ENCODE results near the gene ACTRT2. TPM values are rescaled to one million over a fixed set of nuclear protein-coding genes. Genes with fewer than 3 reads are reported as not detected.

The ACTRT2 gene
- total RNA-seq, 4 donors from 2014 or later: not detected

DNA sequence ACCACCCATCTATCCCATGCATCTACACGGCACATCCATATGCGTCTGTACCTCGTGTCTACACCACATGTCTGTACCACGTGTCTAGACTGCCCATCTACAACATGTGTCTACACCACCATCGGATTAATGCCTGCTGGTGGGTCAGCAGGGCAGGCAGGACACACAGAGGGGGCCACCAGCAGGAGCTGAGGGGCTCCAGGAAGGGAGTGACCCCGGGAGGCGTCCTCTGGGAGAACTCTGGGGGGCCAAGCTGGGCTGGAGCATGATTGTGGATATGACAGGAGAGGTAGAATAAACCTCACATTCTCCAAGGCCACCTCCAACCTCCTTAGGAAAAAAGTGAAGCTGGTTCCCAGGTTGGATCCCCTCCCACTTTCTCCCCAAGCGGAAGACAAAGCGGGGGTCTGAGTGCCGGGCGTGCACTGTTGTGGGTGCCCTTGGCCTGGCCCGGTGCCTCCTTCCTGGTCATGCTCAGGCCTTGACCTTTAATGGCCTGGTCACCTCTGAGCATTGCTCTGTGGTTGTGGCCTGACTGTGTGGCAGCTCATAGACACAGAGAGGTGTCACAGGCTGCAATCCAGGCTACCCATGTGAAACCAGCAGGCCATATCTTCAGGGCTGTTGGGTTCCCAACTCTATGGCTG lies 881 bp upstream of the ACTRT2 start:
- peaks cover 61% of the 10 kb centered on the region for H3K27me3 ChIP-seq
- WGBS, 2 donors (ENCODE audit: low coverage in 1 of 2): 80 to 92% methylated on average over 1 to 4 of the region's 12 CpGs
- no peaks in the 10 kb centered on the region for H3K36me3 ChIP-seq
- no peak overlapping the region for H3K27ac ChIP-seq
- H3K9me3 ChIP-seq: no peaks in the 10 kb centered on the region
- no peak overlapping the region for H3K4me3 ChIP-seq
- H3K4me1 ChIP-seq: no peaks in the 10 kb centered on the region
- no peak for ATAC-seq
- TF ChIP-seq POLR2AphosphoS5 (IDR thresholded peaks at IDR 0.05) (no peak), POLR2A (IDR thresholded peaks at IDR 0.05) (no peak), EP300 (IDR thresholded peaks at IDR 0.05) (no peak)
- TF ChIP-seq, protein P1, sequence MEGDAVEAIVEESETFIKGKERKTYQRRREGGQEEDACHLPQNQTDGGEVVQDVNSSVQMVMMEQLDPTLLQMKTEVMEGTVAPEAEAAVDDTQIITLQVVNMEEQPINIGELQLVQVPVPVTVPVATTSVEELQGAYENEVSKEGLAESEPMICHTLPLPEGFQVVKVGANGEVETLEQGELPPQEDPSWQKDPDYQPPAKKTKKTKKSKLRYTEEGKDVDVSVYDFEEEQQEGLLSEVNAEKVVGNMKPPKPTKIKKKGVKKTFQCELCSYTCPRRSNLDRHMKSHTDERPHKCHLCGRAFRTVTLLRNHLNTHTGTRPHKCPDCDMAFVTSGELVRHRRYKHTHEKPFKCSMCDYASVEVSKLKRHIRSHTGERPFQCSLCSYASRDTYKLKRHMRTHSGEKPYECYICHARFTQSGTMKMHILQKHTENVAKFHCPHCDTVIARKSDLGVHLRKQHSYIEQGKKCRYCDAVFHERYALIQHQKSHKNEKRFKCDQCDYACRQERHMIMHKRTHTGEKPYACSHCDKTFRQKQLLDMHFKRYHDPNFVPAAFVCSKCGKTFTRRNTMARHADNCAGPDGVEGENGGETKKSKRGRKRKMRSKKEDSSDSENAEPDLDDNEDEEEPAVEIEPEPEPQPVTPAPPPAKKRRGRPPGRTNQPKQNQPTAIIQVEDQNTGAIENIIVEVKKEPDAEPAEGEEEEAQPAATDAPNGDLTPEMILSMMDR (IDR thresholded peaks at IDR 0.05): no peak

DNA sequence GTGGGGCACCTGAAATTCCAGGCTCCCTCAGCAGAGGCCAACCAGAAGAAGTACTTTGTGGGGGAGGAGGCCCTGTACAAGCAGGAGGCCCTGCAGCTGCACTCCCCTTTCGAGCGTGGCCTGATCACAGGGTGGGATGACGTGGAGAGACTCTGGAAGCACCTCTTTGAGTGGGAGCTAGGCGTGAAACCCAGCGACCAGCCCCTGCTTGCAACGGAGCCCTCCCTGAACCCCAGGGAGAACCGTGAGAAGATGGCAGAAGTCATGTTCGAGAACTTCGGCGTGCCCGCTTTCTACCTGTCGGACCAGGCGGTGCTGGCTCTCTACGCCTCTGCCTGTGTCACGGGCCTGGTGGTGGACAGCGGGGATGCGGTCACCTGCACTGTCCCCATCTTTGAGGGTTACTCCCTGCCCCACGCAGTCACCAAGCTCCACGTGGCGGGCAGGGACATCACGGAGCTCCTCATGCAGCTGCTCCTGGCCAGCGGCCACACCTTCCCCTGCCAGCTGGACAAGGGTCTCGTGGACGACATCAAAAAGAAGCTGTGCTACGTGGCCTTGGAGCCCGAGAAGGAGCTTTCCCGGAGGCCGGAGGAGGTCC lies 634 bp downstream of the ACTRT2 start:
- Histone ChIP-seq H3K36me3 (no peaks in the 10 kb centered on the region), H3K4me1 (no peaks in the 10 kb centered on the region), H3K27me3 (peaks cover 56% of the 10 kb centered on the region), H3K9me3 (no peaks in the 10 kb centered on the region), H3K27ac (no peak overlapping the region), H3K4me3 (no peak overlapping the region)
- no peak for ATAC-seq
- TF ChIP-seq POLR2A (IDR thresholded peaks at IDR 0.05) (no peak), POLR2AphosphoS5 (IDR thresholded peaks at IDR 0.05) (no peak), EP300 (IDR thresholded peaks at IDR 0.05) (no peak)
- TF ChIP-seq, protein P1 (IDR thresholded peaks at IDR 0.05): no peak
- WGBS, 2 donors (ENCODE audit: low coverage in 1 of 2): 88% methylated on average over 9 of the region's 28 CpGs; no CpG with 5 or more reads in 1 of the 2 donors

DNA sequence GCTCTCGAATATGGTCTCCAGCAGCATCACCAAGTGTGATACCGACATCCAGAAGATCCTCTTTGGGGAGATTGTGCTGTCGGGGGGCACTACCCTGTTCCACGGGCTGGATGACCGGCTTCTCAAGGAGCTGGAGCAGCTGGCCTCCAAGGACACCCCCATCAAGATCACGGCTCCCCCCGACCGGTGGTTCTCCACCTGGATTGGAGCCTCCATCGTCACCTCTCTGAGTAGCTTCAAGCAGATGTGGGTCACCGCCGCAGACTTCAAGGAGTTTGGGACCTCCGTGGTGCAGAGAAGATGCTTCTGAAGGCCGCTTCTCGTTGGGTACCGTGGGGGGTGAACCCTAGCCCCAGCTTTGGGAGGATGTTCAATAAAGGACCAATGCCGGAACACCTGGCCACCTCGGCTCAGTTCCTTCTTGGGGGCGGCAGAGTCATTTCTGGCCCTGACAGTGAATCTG lies 1.3 kb downstream of the ACTRT2 start:
- no peak for ATAC-seq
- peaks cover 56% of the 10 kb centered on the region for H3K27me3 ChIP-seq

DNA sequence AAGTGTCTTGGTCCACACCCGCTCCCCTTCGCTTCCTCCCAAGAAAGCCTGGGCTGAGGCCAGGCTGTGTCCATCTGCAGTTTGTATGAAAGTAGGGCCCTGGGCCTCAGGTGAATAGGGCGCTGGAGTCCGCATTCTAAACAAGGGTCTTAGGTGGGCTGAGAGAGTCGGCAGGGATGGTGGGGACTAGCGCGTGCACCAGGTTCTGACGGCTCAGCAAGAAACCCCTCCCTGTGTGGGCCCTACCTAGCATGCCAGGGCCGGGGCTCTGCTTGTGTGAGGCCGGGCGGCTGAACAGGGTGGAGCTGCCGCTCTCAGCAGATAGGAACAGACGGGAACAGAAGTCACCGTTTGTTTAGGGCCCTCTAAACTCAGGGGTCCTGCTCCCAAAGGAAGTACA lies 1.7 kb downstream of the ACTRT2 start:
- Histone ChIP-seq H3K27ac (no peak overlapping the region), H3K27me3 (peaks cover 56% of the 10 kb centered on the region), H3K4me1 (no peaks in the 10 kb centered on the region), H3K4me3 (no peak overlapping the region), H3K36me3 (no peaks in the 10 kb centered on the region), H3K9me3 (no peaks in the 10 kb centered on the region)
- 90% methylated on average over 11 of the region's 14 CpGs; no CpG with 5 or more reads in 1 of the 2 donors for WGBS, 2 donors (ENCODE audit: low coverage in 1 of 2)
- TF ChIP-seq, protein P1 (IDR thresholded peaks at IDR 0.05): no peak
- TF ChIP-seq EP300 (IDR thresholded peaks at IDR 0.05) (no peak), POLR2A (IDR thresholded peaks at IDR 0.05) (no peak), POLR2AphosphoS5 (IDR thresholded peaks at IDR 0.05) (no peak)
- ATAC-seq: no peak

More for the DNA sequence above, 1.3 kb downstream of the ACTRT2 start:
- WGBS, 2 donors (ENCODE audit: low coverage in 1 of 2): 90% methylated on average over 9 of the region's 18 CpGs; no CpG with 5 or more reads in 1 of the 2 donors
- no peaks in the 10 kb centered on the region for H3K36me3 ChIP-seq
- no peaks in the 10 kb centered on the region for H3K9me3 ChIP-seq
- no peak overlapping the region for H3K4me3 ChIP-seq
- TF ChIP-seq POLR2A (IDR thresholded peaks at IDR 0.05) (no peak), POLR2AphosphoS5 (IDR thresholded peaks at IDR 0.05) (no peak), EP300 (IDR thresholded peaks at IDR 0.05) (no peak)
- TF ChIP-seq, protein P1 (IDR thresholded peaks at IDR 0.05): no peak
- H3K4me1 ChIP-seq: no peaks in the 10 kb centered on the region
- H3K27ac ChIP-seq: no peak overlapping the region

DNA sequence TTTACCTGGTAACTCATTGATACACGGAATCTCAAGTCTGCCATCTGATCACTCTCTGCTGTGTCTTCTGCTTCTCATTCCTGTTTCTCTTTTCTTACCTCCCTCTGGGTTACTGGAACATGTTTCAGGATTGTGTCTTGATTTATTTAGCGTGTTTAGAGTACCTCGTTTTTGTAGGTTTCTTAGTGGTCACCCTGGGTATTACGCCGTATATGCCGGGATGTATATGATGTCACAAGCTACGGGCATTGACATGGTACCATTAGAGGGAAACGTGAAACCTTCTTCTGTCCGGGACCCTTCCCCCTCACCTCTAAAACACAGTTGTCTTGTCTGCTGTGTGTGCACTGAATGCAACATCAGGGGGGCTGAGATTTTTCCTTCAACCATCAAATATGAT lies 2.8 kb downstream of the ACTRT2 start:
- no peaks in the 10 kb centered on the region for H3K9me3 ChIP-seq
- peaks cover 56% of the 10 kb centered on the region for H3K27me3 ChIP-seq
- H3K4me1 ChIP-seq: no peaks in the 10 kb centered on the region
- 75 to 79% methylated on average over 7 to 9 of the region's 9 CpGs for WGBS, 2 donors (ENCODE audit: low coverage in 1 of 2)
- no peaks in the 10 kb centered on the region for H3K36me3 ChIP-seq
- no peak for ATAC-seq
- TF ChIP-seq, protein P1 (IDR thresholded peaks at IDR 0.05): no peak
- no peak for TF ChIP-seq POLR2AphosphoS5 (IDR thresholded peaks at IDR 0.05)
- TF ChIP-seq POLR2A (IDR thresholded peaks at IDR 0.05): no peak
- TF ChIP-seq EP300 (IDR thresholded peaks at IDR 0.05): no peak
- H3K4me3 ChIP-seq: no peak overlapping the region
- no peak overlapping the region for H3K27ac ChIP-seq

All from gastroesophageal sphincter (tissue), 4 donors.